HG02840 (cell line): ENCODE results near the gene SUOX.
"Not testable (repeated sequence)": the region's sequence is repeated elsewhere in the genome, so short reads cannot be mapped to it uniquely, and the experiment has no call there.

Experiments used
- ATAC-seq: cut with Tn5 transposase; IDR thresholded peaks from one replicate; pipeline ENCODE4 v1.9.1; 2021; ENCODE audit warnings: mild to moderate bottlenecking, moderate library complexity, moderate number of reproducible peaks; ENCODE audit not compliant: unreplicated experiment, low FRiP score

SUOX gene

GRCh38 chr12:55996715-55997534 lies at the start of gene SUOX:
SUOX (plus strand) TSS chr12:55997276; CDS start chr12:56002222, 4,946 bp downstream.
- peak; percentile 95 for ATAC-seq

GRCh38 chr12:55955344-55955743 lies 41.7 kb upstream of the SUOX start:
- ATAC-seq: no peak

- no peak for ATAC-seq
Observed at GRCh38 chr12:55955800-55956508, 41.1 kb upstream of the SUOX start.

- no peak for ATAC-seq
Observed at GRCh38 chr12:55957106-55957859, 39.8 kb upstream of the SUOX start.

GRCh38 chr12:55963760-55964159 lies 33.3 kb upstream of the SUOX start:
- no peak for ATAC-seq

- ATAC-seq: no peak
Observed at GRCh38 chr12:55965240-55965639, 31.8 kb upstream of the SUOX start.

GRCh38 chr12:55965941-55966407 lies 31.1 kb upstream of the SUOX start, which contains the start of gene PMEL:
PMEL (minus strand) TSS chr12:55966042; CDS start chr12:55966011, 31 bp downstream.
- ATAC-seq: no peak

GRCh38 chr12:55966408-55967281 lies 30.4 kb upstream of the SUOX start, which contains the start of gene CDK2:
CDK2 (plus strand) TSS chr12:55966830; CDS start chr12:55967009, 179 bp downstream.
- ATAC-seq: peak; percentile 93

- ATAC-seq: no peak
Observed at GRCh38 chr12:55969356-55969755, 27.7 kb upstream of the SUOX start.

- no peak for ATAC-seq
Observed at GRCh38 chr12:55970775-55971174, 26.3 kb upstream of the SUOX start.

GRCh38 chr12:55972042-55972441 lies 25.0 kb upstream of the SUOX start:
- no peak for ATAC-seq

GRCh38 chr12:55972456-55972855 lies 24.6 kb upstream of the SUOX start:
- no peak for ATAC-seq

GRCh38 chr12:55972911-55973598 lies 24.0 kb upstream of the SUOX start:
- no peak for ATAC-seq

- peak; percentile 97 for ATAC-seq
Observed at GRCh38 chr12:55973599-55974307, 23.3 kb upstream of the SUOX start, which contains the start of gene RAB5B. RAB5B (plus strand) TSS chr12:55974078; CDS start chr12:55986961, 12,883 bp downstream.

GRCh38 chr12:55974308-55974730 lies 22.8 kb upstream of the SUOX start:
- ATAC-seq: no peak

- no peak for ATAC-seq
Observed at GRCh38 chr12:55978393-55978792, 18.7 kb upstream of the SUOX start.

- ATAC-seq: no peak
Observed at GRCh38 chr12:55979069-55979468, 18.0 kb upstream of the SUOX start.

- not testable (repeated sequence) for ATAC-seq
Observed at GRCh38 chr12:55981882-55982281, 15.2 kb upstream of the SUOX start.
